Fibroblast of skin of abdomen (primary cell): ENCODE measurements around the gene HPGDS.
A peak's percentile ranks its signal among the peaks of the same experiment; 100 is the strongest.
"Not testable (repeated sequence)": the region's sequence is repeated elsewhere in the genome, so short reads cannot be mapped to it uniquely, and the experiment has no call there.

ENCODE experiments used
- DNase-seq: peaks from one replicate; pipeline ENCODE4 v3.0.0-alpha.2; 2013

Gene HPGDS

DNA sequence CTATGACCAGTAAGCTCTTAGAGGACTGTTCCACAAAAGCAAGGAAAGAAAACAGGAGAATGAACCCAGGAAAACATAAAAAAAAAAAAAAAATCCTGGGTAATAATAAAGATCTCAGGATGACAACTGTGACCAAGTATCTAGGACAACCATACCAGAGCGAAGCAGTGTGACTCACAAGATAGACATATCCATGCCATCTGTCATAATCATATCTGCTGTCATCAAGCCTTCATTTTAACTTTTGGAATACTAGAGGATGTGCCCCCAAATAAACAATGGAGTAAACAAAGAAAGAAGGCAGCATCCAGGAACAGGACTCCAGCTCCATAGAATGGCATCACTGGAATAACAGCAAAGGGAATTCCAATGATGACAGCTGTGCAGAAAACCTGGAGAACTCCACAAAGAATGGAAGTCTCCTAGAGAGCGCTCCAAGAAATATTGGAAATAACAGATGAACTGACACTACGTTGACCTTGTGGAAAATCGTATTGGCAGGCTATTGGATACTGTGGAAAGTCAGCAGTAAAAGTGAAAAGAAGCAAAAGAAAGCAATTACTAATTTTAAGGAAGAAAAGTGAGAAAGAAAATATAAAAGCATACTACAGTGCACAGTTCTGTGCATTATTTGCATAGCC is 35.3 kb downstream of the HPGDS start:
- DNase-seq: no peak

DNA sequence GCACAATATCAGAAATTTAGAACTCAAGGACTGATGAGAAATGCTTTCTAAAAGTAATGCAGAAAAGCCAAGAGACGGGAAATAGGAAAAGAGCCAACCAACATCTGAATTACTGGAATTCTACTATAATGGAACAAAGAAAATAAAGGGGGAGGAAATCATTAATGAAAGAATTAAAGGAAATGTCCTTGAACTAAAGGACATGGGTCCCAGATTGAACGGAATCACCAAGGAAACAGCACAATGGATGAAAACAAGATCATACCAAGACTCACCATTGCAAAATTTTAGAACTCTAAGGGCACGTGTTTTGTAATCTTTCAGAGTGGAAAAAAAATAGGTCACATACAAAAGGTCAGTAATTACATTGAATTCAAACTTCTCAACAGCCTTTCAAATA is 35.9 kb downstream of the HPGDS start:
- no peak for DNase-seq

- peak; percentile 17 for DNase-seq
Measured at GRCh38 chr4:94305466-94306225, 37.0 kb downstream of the HPGDS start.

GRCh38 chr4:94304365-94304971 is 38.2 kb downstream of the HPGDS start:
- peak; percentile 23 for DNase-seq

GRCh38 chr4:94302191-94302590 is 40.4 kb downstream of the HPGDS start:
- peak; percentile 9 for DNase-seq

GRCh38 chr4:94298725-94299252 is 43.8 kb downstream of the HPGDS start:
- no peak for DNase-seq

DNA sequence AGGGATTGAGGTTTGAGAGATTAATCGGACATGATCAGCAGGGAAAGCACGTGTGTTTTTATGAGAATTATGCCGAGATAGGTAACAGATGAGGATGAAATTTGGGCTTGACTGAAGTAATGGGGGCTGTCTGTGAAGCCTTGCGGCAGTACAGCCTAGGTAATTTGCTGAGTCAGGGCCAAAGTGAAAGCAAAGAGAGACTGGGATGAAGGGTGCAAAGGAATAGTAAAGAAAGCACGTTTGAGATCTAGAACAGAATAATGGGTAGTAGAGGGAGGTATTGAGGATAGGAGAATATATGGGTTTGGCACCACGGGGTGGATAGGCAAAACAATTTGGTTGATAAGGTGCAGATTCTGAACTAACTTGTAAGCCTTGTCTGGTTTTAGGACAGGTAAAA is 47.2 kb downstream of the HPGDS start:
- not testable (repeated sequence) for DNase-seq

- DNase-seq: not testable (repeated sequence)
Measured at GRCh38 chr4:94293981-94294380, 48.7 kb downstream of the HPGDS start.

GRCh38 chr4:94290245-94290644 is 52.4 kb downstream of the HPGDS start:
- DNase-seq: no peak

GRCh38 chr4:94285666-94286065 is 57.0 kb downstream of the HPGDS start:
- no peak for DNase-seq

GRCh38 chr4:94284889-94285288 is 57.7 kb downstream of the HPGDS start:
- no peak for DNase-seq

GRCh38 chr4:94278781-94279180 is 63.9 kb downstream of the HPGDS start:
- no peak for DNase-seq

GRCh38 chr4:94277534-94277933 is 65.1 kb downstream of the HPGDS start:
- no peak for DNase-seq

DNA sequence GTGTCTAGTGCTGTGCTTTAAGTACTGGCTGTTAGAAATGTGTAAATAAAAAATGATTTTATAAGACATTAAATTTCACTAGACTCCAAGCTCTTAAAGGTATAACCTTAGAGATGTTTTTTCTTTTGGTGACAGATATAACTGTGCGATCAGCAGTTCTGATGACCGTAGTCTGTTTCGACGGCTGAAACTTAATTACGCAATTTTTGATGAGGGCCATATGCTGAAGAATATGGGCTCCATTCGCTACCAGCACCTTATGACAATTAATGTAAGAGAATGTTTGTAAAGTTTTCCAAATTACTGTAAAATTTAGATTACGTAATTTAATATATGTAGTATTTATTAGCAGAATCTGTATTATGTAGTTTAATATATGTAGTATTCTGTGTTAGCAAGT is 66.4 kb downstream of the HPGDS start:
- no peak for DNase-seq

DNA sequence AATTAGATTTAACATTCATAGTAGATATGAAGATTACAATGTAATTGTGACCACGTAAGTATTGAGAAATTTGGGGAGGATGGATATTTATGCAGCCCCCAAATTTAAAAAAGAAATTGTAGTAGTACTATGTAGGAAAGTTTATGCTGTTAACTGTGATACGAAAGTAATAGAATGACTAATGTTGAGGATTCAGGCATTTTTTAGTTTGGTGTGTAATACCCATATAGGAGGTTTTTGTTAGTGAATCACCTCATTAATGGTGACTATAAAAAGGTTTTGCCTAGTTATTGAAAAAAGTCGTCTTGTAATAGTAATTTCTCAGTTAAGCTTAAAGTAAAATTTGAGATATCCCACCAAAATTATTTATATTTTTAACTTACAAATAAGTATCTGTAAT is 67.7 kb downstream of the HPGDS start:
- peak; percentile 54 for DNase-seq

GRCh38 chr4:94271248-94271647 is 71.4 kb downstream of the HPGDS start:
- no peak for DNase-seq

DNA sequence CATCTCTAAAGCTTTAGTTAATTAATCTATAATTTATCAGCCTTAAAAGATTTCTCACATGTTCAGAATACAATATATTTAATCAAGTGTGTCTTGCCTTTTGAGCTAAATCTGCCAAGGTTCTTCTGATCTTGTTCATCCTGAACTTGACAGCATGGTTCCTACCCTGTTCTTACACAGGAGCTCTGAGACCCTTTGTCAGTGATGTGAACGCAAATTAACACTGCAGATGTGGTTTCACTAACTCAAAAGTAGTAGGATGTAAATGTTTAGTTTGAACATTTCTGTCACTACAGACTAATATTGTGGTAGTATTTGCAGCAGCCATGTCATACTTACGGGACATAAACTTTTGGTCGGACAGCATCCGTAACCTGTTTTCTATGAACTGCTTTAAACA is 75.6 kb downstream of the HPGDS start:
- no peak for DNase-seq

DNA sequence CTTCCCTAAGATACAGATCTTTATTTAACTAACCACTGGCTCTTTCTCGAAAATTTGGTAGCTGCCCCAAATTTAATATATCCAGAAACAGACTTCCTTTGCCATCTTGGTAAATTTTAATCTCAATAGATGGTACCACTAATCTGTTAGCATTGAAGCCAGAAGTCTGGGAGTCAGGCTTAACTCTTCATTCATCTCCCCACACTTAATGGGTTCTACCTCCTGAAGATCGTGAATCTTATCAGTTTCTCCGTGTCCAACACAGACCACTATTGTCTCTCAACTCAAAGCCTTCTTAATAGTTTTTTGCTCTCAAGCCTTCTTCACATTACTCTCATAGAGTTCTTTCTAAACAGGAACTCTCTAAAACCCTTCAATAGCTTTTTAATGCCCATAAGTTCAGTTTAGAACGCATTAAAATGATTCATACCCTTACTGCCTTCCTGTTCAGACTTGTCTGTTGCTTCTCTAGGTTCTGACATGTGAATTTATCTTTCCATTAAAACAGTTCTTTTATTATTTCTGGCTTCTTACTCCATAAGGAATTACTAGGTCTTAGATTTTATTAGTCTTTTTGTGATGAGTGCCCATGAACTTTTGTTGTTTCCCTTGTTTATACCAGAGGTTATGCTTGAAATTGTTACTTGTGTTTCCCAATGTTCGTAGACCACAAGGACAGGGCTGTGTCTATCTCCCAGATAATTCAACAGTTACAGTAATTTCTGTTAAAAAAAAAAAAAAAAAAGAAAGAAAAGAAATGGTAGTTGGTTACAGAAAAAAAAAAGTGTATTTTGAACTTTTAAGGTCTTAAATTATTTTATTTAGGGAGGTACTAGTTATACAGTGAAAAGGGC is 80.2 kb downstream of the HPGDS start:
- no peak for DNase-seq

DNA sequence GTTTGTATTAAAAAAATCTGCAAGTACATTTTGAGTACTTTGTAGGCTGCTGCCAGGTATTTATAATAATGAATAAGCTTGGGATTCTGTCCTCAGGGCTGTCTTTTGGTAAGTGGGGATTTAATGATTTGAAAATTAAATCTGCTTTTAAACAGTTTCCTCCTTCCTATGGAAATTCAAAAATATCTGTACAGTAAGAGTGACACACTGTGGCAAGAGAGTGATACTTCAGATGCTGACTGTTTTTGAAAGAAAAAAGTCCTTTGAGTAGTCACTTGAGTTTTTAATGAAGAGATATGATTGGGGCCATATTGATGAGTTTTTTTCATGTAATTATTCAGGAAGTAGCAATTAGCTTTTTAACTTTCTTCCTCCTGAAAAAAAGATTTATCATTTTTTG is 85.8 kb downstream of the HPGDS start:
- no peak for DNase-seq

DNA sequence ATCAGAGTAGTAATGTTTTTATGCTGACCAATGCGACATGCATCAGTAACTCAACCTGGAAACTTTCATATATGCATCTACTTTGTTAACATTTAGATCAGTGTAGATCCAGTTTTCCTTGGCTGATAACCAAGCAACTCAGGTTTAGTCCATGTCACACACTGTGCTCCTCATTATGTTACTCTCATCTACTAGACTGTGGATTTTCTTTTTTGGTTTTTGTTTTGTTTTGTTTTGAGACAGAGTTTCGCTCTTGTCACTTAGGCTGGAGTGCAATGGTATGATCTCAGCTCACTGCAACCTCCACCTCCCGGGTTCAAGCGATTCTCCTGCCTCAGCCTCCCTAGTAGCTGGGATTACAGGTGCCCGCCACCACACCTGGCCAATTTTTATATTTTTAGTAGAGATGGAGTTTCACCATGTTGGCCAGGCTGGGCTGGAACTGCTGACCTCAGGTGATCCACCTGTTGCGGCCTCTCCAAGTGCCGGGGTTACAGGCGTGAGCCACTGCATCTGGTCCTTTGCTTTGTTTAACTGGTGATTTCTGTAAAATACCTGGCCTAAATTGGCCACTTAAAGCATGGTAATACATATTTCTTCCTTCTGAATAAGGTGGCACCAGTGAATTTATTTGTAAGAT is 86.4 kb downstream of the HPGDS start:
- DNase-seq: no peak

- DNase-seq: no peak
Measured at GRCh38 chr4:94253036-94253435, 89.6 kb downstream of the HPGDS start.

- no peak for DNase-seq
Measured at GRCh38 chr4:94251094-94251493, 91.5 kb downstream of the HPGDS start.
